GM23248 (cell line): ENCODE results near the gene TCF15.

Experiments
- EZH2 ChIP-seq: fragments of 200-600 bp; sonication (generic); IDR thresholded peaks from 2 replicates; pipeline ENCODE4 v1.6.1; 2018; ENCODE audit warnings: antibody characterized with exemption, mild to moderate bottlenecking; ENCODE audit not compliant: insufficient read depth, poor library complexity, severe bottlenecking
- EZH2phosphoT487 ChIP-seq: fragments of 200-600 bp; sonication (generic); IDR thresholded peaks from 2 replicates; pipeline ENCODE4 v1.6.1; 2018; ENCODE audit warnings: antibody characterized with exemption, moderate library complexity, mild to moderate bottlenecking, low read depth; ENCODE audit not compliant: insufficient read depth

DNA sequence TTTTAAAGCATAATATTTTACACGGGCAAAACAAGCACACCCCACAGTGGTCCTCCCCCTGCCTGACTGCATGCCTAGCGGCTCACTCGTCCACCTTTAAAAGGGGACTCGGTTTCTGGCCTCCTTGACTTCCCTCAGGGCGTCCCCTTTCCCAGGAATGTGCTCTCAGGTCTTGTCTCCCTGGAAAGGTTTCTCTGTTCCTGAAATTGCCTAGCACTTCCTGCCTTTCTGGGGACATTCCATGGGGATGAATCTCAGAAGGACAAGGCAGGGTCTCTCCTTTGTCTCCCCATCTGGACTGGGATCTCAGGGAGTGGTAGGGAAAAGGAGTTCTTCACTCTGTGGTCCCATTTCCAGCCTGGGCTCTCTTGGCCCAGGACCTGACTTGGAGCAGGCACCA lies 4.9 kb downstream of the TCF15 start:
- TF ChIP-seq EZH2, result no peak
- TF ChIP-seq EZH2phosphoT487, result no peak
